Measurements from ENCODE around the gene PLCH2. TPM values are rescaled to one million over a fixed set of nuclear protein-coding genes. Genes with fewer than 3 reads are reported as not detected.

Gene PLCH2
- total and polyA plus RNA-seq, 7 donors: 0.04 to 0.60 (median 0.09) TPM; not detected in 1

- no peak for TF ChIP-seq CTCF (IDR thresholded peaks at IDR 0.05)
- DNase-seq (no peak), ATAC-seq (no peak)
- intact Hi-C loops (cut with DNase I): no loop called here
- 91 to 92% (median 91%) methylated on average over 45 of the region's 45 CpGs for WGBS, 3 donors
- H3K4me3 ChIP-seq: no peak overlapping the region
- H3K4me1 ChIP-seq: no peaks in the 10 kb centered on the region
- H3K27ac ChIP-seq: no peak overlapping the region
- H3K9me3 ChIP-seq: no peaks in the 10 kb centered on the region
- H3K27me3 ChIP-seq (ENCODE audit: insufficient read depth in 3 of 3, low read length in 2 of 3): no peaks in the 10 kb centered on the region
- H3K36me3 ChIP-seq (ENCODE audit: insufficient read depth in 1 of 2, low read depth in 1 of 2): peaks cover 43 to 98% of the 10 kb centered on the region in 2 donors
These were observed 39.0 kb downstream of the PLCH2 start for GRCh38 chr1:2514863-2515762.

- Histone ChIP-seq H3K4me3 (no peak overlapping the region), H3K9me3 (no peaks in the 10 kb centered on the region), H3K27me3 (ENCODE audit: insufficient read depth in 3 of 3, low read length in 2 of 3) (no peaks in the 10 kb centered on the region), H3K36me3 (ENCODE audit: insufficient read depth in 1 of 2, low read depth in 1 of 2) (peaks cover 38 to 98% of the 10 kb centered on the region in 2 donors), H3K4me1 (no peaks in the 10 kb centered on the region), H3K27ac (no peak overlapping the region)
- intact Hi-C loops (cut with DNase I): no loop called here
- no peak for TF ChIP-seq CTCF (IDR thresholded peaks at IDR 0.05)
- WGBS, 3 donors: 93 to 96% (median 94%) methylated on average over 10 to 11 of the region's 11 CpGs
- DNase-seq: no peak
- no peak for ATAC-seq
These were observed 39.6 kb downstream of the PLCH2 start for GRCh38 chr1:2515763-2516080.

- Histone ChIP-seq H3K4me1 (no peaks in the 10 kb centered on the region), H3K27me3 (ENCODE audit: insufficient read depth in 3 of 3, low read length in 2 of 3) (no peaks in the 10 kb centered on the region), H3K36me3 (ENCODE audit: insufficient read depth in 1 of 2, low read depth in 1 of 2) (peaks cover 35 to 98% of the 10 kb centered on the region in 2 donors), H3K27ac (no peak overlapping the region), H3K4me3 (no peak overlapping the region), H3K9me3 (no peaks in the 10 kb centered on the region)
- ATAC-seq (no peak), DNase-seq (no peak)
- no peak for TF ChIP-seq CTCF (IDR thresholded peaks at IDR 0.05)
- intact Hi-C loops (cut with DNase I): no loop called here
- 90 to 96% (median 96%) methylated on average over 17 of the region's 17 CpGs for WGBS, 3 donors
These were observed 40.0 kb downstream of the PLCH2 start for GRCh38 chr1:2516124-2516523.

GRCh38 chr1:2516946-2517345 is 40.9 kb downstream of the PLCH2 start:
- no peak for ATAC-seq
- Histone ChIP-seq H3K27me3 (ENCODE audit: insufficient read depth in 3 of 3, low read length in 2 of 3) (no peaks in the 10 kb centered on the region), H3K36me3 (ENCODE audit: insufficient read depth in 1 of 2, low read depth in 1 of 2) (peaks cover 28 to 97% of the 10 kb centered on the region in 2 donors), H3K4me3 (no peak overlapping the region), H3K4me1 (no peaks in the 10 kb centered on the region), H3K27ac (no peak overlapping the region), H3K9me3 (no peaks in the 10 kb centered on the region)
- TF ChIP-seq CTCF (IDR thresholded peaks at IDR 0.05): no peak
- 94 to 95% (median 95%) methylated on average over 14 of the region's 14 CpGs for WGBS, 3 donors
- intact Hi-C loops (cut with DNase I): no loop called here
- no peak for DNase-seq

Data from psoas muscle (tissue), 8 donors.